Measurements from ENCODE around the gene KIAA1217. TPM values are rescaled to one million over a fixed set of nuclear protein-coding genes. Genes with fewer than 3 reads are reported as not detected.
A peak's percentile ranks its signal among the peaks of the same experiment; 100 is the strongest.

KIAA1217 gene
- total RNA-seq, 1 experiment from 2014 or later = 76.2 TPM

- TF ChIP-seq EZH2 (IDR thresholded peaks at IDR 0.05; ENCODE audit: borderline replicate concordance, low read depth, low read length, poor library complexity, severe bottlenecking) (no peak), CTCF (conservative IDR thresholded peaks at IDR 0.05; ENCODE audit: low read depth, low read length) (no peak)
- peaks cover 9% of the 10 kb centered on the region for H3K4me1 ChIP-seq (ENCODE audit: insufficient read depth, low read length, poor library complexity, severe bottlenecking)
- no peaks in the 10 kb centered on the region for H3K27me3 ChIP-seq (replicated peaks; ENCODE audit: insufficient read depth, low read depth, low read length, poor library complexity)
- no peaks in the 10 kb centered on the region for H3K9me3 ChIP-seq (ENCODE audit: low read depth, low read length, poor library complexity, severe bottlenecking)
- ChIA-PET CTCF (no interaction called here), POLR2A (ENCODE audit: low non-redundant PET) (no interaction called here)
- intact Hi-C loops (cut with micrococcal nuclease; ENCODE audit: unreplicated experiment) = no loop called here
- no peak overlapping the region for H3K4me3 ChIP-seq (ENCODE audit: low read depth, low read length, poor library complexity, severe bottlenecking)
- no TSS peak for BruUV-seq (replicated peaks)
- no peaks in the 10 kb centered on the region for H3K36me3 ChIP-seq (ENCODE audit: insufficient read depth, low read length, poor library complexity, severe bottlenecking)
- DNase-seq (ENCODE audit: low spot score) = peak; percentile 40
- H3K27ac ChIP-seq (ENCODE audit: low read depth, low read length, poor library complexity, severe bottlenecking) = no peak overlapping the region
Observed at GRCh38 chr10:24249829-24250415, 41.0 kb downstream of the KIAA1217 start.

GRCh38 chr10:24251547-24251946, 42.6 kb downstream of the KIAA1217 start:
- TF ChIP-seq CTCF (conservative IDR thresholded peaks at IDR 0.05; ENCODE audit: low read depth, low read length) (no peak), EZH2 (IDR thresholded peaks at IDR 0.05; ENCODE audit: borderline replicate concordance, low read depth, low read length, poor library complexity, severe bottlenecking) (no peak)
- Histone ChIP-seq H3K27me3 (replicated peaks; ENCODE audit: insufficient read depth, low read depth, low read length, poor library complexity) (no peaks in the 10 kb centered on the region), H3K4me3 (ENCODE audit: low read depth, low read length, poor library complexity, severe bottlenecking) (no peak overlapping the region), H3K9me3 (ENCODE audit: low read depth, low read length, poor library complexity, severe bottlenecking) (no peaks in the 10 kb centered on the region), H3K36me3 (ENCODE audit: insufficient read depth, low read length, poor library complexity, severe bottlenecking) (no peaks in the 10 kb centered on the region), H3K27ac (ENCODE audit: low read depth, low read length, poor library complexity, severe bottlenecking) (no peak overlapping the region), H3K4me1 (ENCODE audit: insufficient read depth, low read length, poor library complexity, severe bottlenecking) (peaks cover 21% of the 10 kb centered on the region)
- ChIA-PET CTCF (interaction anchor here (0.7 kb wide), 1 partner anchor 108 kb away, joined by 5 read pairs; no protein-coding TSS in a partner anchor), POLR2A (ENCODE audit: low non-redundant PET) (no interaction called here)
- intact Hi-C loops (cut with micrococcal nuclease; ENCODE audit: unreplicated experiment) = no loop called here
- no TSS peak for BruUV-seq (replicated peaks)
- DNase-seq (ENCODE audit: low spot score) = no peak

GRCh38 chr10:24254180-24254579, 45.2 kb downstream of the KIAA1217 start:
- POLR2A ChIA-PET (ENCODE audit: low non-redundant PET) = no interaction called here
- no peak for DNase-seq (ENCODE audit: low spot score)
- Histone ChIP-seq H3K9me3 (ENCODE audit: low read depth, low read length, poor library complexity, severe bottlenecking) (no peaks in the 10 kb centered on the region), H3K27me3 (replicated peaks; ENCODE audit: insufficient read depth, low read depth, low read length, poor library complexity) (no peaks in the 10 kb centered on the region), H3K36me3 (ENCODE audit: insufficient read depth, low read length, poor library complexity, severe bottlenecking) (no peaks in the 10 kb centered on the region), H3K27ac (ENCODE audit: low read depth, low read length, poor library complexity, severe bottlenecking) (no peak overlapping the region), H3K4me1 (ENCODE audit: insufficient read depth, low read length, poor library complexity, severe bottlenecking) (peaks cover 21% of the 10 kb centered on the region), H3K4me3 (ENCODE audit: low read depth, low read length, poor library complexity, severe bottlenecking) (no peak overlapping the region)
- no TSS peak for BruUV-seq (replicated peaks)
- intact Hi-C loops (cut with micrococcal nuclease; ENCODE audit: unreplicated experiment) = no loop called here
- CTCF ChIA-PET = interaction anchor here (0.5 kb wide), 1 partner anchor 17 kb away, joined by 4 read pairs; no protein-coding TSS in a partner anchor
- TF ChIP-seq EZH2 (IDR thresholded peaks at IDR 0.05; ENCODE audit: borderline replicate concordance, low read depth, low read length, poor library complexity, severe bottlenecking) = no peak
- TF ChIP-seq CTCF (conservative IDR thresholded peaks at IDR 0.05; ENCODE audit: low read depth, low read length) = no peak
